BJ (cell line): ENCODE data around the gene PCDH8. TPM values are rescaled to one million over a fixed set of nuclear protein-coding genes. Genes with fewer than 3 reads are reported as not detected.

Source experiments
- CTCF ChIA-PET: fragments of 350-600 bp; formaldehyde crosslinking; extraction: SDS; loops from one replicate; lab custom pipeline; 2021; ENCODE audit warnings: antibody characterized with exemption, inconsistent platforms; lab: Yijun Ruan, JAX
- POLR2A ChIA-PET: fragments of 300-600 bp; sonication (Branson Sonifier 250); formaldehyde crosslinking; extraction: SDS; loops from one replicate; lab custom pipeline; 2021; ENCODE audit warnings: antibody characterized with exemption; lab: Charles Lee
- DNase-seq: peaks from one replicate; pipeline ENCODE4 v3.0.0-alpha.2; 2011; ENCODE audit warnings: low read depth
- H3K27me3 ChIP-seq: 2 replicates; pipeline ENCODE4 v1.6.0; 2011; ENCODE audit warnings: low read length; ENCODE audit not compliant: control insufficient read depth, insufficient read depth
- H3K36me3 ChIP-seq: 2 replicates; pipeline ENCODE4 v1.5.1; 2011; ENCODE audit warnings: low read length; ENCODE audit not compliant: control insufficient read depth, insufficient read depth
- H3K4me3 ChIP-seq: 2 replicates; pipeline ENCODE4 v1.5.1; 2011; ENCODE audit warnings: low read depth, mild to moderate bottlenecking, control low read depth, low read length
- polyA plus RNA-seq: library from polyadenylated mRNA; depleted of rRNA; stranded (reverse); fragments of >200 nt; gene quantifications from 2 replicates; pipeline ENCODE4 v1.2.3, GENCODE V29; 2011
- TF ChIP-seq, protein P1 (sequence below): IDR thresholded peaks from 2 replicates; pipeline ENCODE4 v1.5.1; 2011; ENCODE audit warnings: low read depth, mild to moderate bottlenecking, control low read depth, inconsistent platforms, low read length, moderate library complexity; ENCODE audit not compliant: insufficient read depth

Gene PCDH8
- polyA plus RNA-seq, 1 experiment: 1.8 TPM

DNA sequence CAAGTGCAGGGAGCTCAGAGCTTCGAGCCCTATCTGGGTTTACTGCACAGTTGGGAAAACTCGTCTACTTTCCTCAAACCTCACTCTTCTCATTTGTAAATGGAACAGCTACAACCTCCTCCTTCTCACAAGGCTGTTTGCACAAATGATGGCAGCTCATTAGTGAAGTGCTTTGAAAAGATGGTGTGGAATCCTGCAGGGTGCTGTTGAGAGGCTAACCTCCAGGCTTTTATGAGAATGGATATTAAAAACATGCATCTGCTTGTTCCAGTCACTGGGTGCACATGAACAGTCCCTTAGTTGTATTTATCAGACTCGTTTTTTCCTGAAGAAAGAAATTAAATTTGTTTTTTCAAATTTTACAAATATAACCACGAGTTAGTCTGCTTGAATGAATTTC is 36.6 kb downstream of the PCDH8 start:
- ChIA-PET CTCF (no interaction called here), POLR2A (no interaction called here)
- DNase-seq: no peak
- TF ChIP-seq, protein P1, sequence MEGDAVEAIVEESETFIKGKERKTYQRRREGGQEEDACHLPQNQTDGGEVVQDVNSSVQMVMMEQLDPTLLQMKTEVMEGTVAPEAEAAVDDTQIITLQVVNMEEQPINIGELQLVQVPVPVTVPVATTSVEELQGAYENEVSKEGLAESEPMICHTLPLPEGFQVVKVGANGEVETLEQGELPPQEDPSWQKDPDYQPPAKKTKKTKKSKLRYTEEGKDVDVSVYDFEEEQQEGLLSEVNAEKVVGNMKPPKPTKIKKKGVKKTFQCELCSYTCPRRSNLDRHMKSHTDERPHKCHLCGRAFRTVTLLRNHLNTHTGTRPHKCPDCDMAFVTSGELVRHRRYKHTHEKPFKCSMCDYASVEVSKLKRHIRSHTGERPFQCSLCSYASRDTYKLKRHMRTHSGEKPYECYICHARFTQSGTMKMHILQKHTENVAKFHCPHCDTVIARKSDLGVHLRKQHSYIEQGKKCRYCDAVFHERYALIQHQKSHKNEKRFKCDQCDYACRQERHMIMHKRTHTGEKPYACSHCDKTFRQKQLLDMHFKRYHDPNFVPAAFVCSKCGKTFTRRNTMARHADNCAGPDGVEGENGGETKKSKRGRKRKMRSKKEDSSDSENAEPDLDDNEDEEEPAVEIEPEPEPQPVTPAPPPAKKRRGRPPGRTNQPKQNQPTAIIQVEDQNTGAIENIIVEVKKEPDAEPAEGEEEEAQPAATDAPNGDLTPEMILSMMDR: no peak
- Histone ChIP-seq H3K27me3 (no peaks in the 10 kb centered on the region), H3K4me3 (no peak overlapping the region), H3K36me3 (no peaks in the 10 kb centered on the region)

DNA sequence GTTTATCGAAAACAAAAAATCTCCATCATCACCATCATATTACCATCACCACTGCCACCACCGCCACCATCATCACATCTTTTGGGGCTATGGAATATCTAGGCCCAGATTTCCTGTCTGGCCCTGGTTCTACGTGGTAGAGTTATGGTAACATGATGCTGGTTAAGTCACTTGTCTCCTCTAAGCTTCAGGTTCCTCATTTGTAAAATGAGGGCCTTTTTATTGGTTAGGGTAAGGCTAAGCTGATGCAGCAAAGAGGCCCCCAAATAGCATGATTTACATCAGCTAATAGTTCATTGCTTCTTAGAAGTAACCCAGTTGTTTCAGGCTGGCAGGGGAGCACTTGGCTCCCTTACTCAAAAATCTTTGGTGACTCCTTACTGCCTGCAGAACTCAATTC is 37.9 kb downstream of the PCDH8 start:
- POLR2A ChIA-PET: no interaction called here
- CTCF ChIA-PET: no interaction called here
- no peak for DNase-seq
- Histone ChIP-seq H3K27me3 (no peaks in the 10 kb centered on the region), H3K36me3 (no peaks in the 10 kb centered on the region), H3K4me3 (no peak overlapping the region)
- TF ChIP-seq, protein P1: no peak

GRCh38 chr13:52810011-52810410 is 38.4 kb downstream of the PCDH8 start:
- no peak for DNase-seq
- TF ChIP-seq, protein P1: no peak
- Histone ChIP-seq H3K4me3 (no peak overlapping the region), H3K27me3 (no peaks in the 10 kb centered on the region), H3K36me3 (no peaks in the 10 kb centered on the region)
- CTCF ChIA-PET: interaction anchor here (1.4 kb wide), 1 partner anchor 10 kb away, joined by 3 read pairs; no protein-coding TSS in a partner anchor
- POLR2A ChIA-PET: no interaction called here

- TF ChIP-seq, protein P1: peak; percentile 32
- Histone ChIP-seq H3K4me3 (no peak overlapping the region), H3K36me3 (no peaks in the 10 kb centered on the region), H3K27me3 (no peaks in the 10 kb centered on the region)
- ChIA-PET CTCF (interaction anchor here (0.7 to 1.4 kb wide), 2 partner anchors 9 to 20 kb away, joined by 3 read pairs; no protein-coding TSS in a partner anchor), POLR2A (no interaction called here)
- no peak for DNase-seq
Measured at GRCh38 chr13:52809310-52809769, 39.1 kb downstream of the PCDH8 start.

GRCh38 chr13:52808842-52809219 is 39.6 kb downstream of the PCDH8 start:
- DNase-seq: no peak
- Histone ChIP-seq H3K27me3 (no peaks in the 10 kb centered on the region), H3K36me3 (no peaks in the 10 kb centered on the region), H3K4me3 (no peak overlapping the region)
- CTCF ChIA-PET: interaction anchor here (0.7 to 1.4 kb wide), 2 partner anchors 9 to 20 kb away, joined by 3 read pairs; no protein-coding TSS in a partner anchor
- POLR2A ChIA-PET: no interaction called here
- TF ChIP-seq, protein P1: no peak
